ENCODE results near the gene ADCYAP1R1. TPM values are rescaled to one million over a fixed set of nuclear protein-coding genes. Genes with fewer than 3 reads are reported as not detected.

ADCYAP1R1 gene
- total RNA-seq, 3 donors from 2014 or later (not counting 1 experiment from before 2014, with no cell fraction given), result not detected

DNA sequence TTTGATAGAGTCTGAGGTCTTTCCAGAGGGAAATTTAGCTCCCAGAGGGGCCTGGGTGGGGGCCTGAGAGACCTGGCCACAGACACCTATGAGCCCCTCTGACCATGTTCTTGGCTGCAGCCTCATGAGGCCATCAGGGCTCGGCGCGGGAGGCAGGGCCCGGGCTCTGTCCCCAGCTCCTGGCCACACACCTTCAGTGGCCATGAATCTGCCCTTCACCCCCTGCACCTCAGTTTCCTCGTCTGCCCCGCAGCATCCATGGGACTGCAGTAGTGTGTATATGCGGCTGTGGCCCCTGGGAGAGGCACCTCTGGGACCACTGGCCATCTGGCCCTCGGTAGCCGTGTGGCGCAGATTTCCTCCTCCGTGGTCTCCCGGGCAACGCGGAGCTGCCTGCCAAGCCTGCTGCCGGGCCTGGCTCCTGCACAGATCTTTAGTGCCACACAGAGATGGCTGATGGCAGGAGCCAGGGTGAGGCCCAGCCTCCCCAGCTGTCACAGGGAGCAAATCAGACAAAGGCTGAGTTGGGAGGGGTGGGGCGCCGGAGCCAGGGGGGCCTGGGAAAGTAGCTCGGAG lies 23.6 kb upstream of the ADCYAP1R1 start:
- Mint-ChIP-seq H3K4me3 (no peak overlapping the region), H3K27ac (no peak overlapping the region), H3K4me1 (peaks cover 27 to 30% of the 10 kb centered on the region in 2 donors), H3K27me3 (ENCODE audit: low read depth in 2 of 2) (peaks cover 0 to 5% of the 10 kb centered on the region in 2 donors), H3K9me3 (no peaks in the 10 kb centered on the region), H3K36me3 (no peaks in the 10 kb centered on the region)
- intact Hi-C loops (cut with micrococcal nuclease), result no loop called here
- peaks cover 35% of the 10 kb centered on the region for H3K4me1 ChIP-seq (ENCODE audit: control insufficient read depth, insufficient read depth, low read length)
- TF ChIP-seq, protein P1, sequence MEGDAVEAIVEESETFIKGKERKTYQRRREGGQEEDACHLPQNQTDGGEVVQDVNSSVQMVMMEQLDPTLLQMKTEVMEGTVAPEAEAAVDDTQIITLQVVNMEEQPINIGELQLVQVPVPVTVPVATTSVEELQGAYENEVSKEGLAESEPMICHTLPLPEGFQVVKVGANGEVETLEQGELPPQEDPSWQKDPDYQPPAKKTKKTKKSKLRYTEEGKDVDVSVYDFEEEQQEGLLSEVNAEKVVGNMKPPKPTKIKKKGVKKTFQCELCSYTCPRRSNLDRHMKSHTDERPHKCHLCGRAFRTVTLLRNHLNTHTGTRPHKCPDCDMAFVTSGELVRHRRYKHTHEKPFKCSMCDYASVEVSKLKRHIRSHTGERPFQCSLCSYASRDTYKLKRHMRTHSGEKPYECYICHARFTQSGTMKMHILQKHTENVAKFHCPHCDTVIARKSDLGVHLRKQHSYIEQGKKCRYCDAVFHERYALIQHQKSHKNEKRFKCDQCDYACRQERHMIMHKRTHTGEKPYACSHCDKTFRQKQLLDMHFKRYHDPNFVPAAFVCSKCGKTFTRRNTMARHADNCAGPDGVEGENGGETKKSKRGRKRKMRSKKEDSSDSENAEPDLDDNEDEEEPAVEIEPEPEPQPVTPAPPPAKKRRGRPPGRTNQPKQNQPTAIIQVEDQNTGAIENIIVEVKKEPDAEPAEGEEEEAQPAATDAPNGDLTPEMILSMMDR (IDR thresholded peaks at IDR 0.05), result no peak
- peaks cover 12% of the 10 kb centered on the region for H3K9me3 ChIP-seq (ENCODE audit: control insufficient read depth, insufficient read depth, low read length)
- WGBS (ENCODE audit: insufficient coverage), result 92% methylated on average over 18 of the region's 18 CpGs
- H3K36me3 ChIP-seq (ENCODE audit: control insufficient read depth, insufficient read depth, low read length), result no peaks in the 10 kb centered on the region
- no peak for ATAC-seq
- no peaks in the 10 kb centered on the region for H3K27me3 ChIP-seq (ENCODE audit: control insufficient read depth, insufficient read depth, low read length)
- no peak overlapping the region for H3K27ac ChIP-seq (ENCODE audit: low read length)
- H3K4me3 ChIP-seq (ENCODE audit: low read length), result no peak overlapping the region
- no peak for DNase-seq

- DNase-seq, result no peak
- H3K9me3 Mint-ChIP-seq, result no peaks in the 10 kb centered on the region
- WGBS (ENCODE audit: insufficient coverage), result 80% methylated on average over 7 of the region's 7 CpGs
- H3K36me3 Mint-ChIP-seq, result no peaks in the 10 kb centered on the region
- Histone ChIP-seq H3K4me3 (ENCODE audit: low read length) (no peak overlapping the region), H3K36me3 (ENCODE audit: control insufficient read depth, insufficient read depth, low read length) (no peaks in the 10 kb centered on the region), H3K27ac (ENCODE audit: low read length) (no peak overlapping the region), H3K27me3 (ENCODE audit: control insufficient read depth, insufficient read depth, low read length) (no peaks in the 10 kb centered on the region), H3K4me1 (ENCODE audit: control insufficient read depth, insufficient read depth, low read length) (peaks cover 27% of the 10 kb centered on the region), H3K9me3 (ENCODE audit: control insufficient read depth, insufficient read depth, low read length) (peaks cover 7% of the 10 kb centered on the region)
- peaks cover 18 to 21% of the 10 kb centered on the region in 2 donors for H3K4me1 Mint-ChIP-seq
- no peak overlapping the region for H3K27ac Mint-ChIP-seq
- TF ChIP-seq, protein P1 (IDR thresholded peaks at IDR 0.05), result no peak
- ATAC-seq, result no peak
- no peak overlapping the region for H3K4me3 Mint-ChIP-seq
- H3K27me3 Mint-ChIP-seq (ENCODE audit: low read depth in 2 of 2), result peaks cover 5 to 7% of the 10 kb centered on the region in 2 donors
- intact Hi-C loops (cut with micrococcal nuclease), result no loop called here
Observed at GRCh38 chr7:31029251-31030042, 22.7 kb upstream of the ADCYAP1R1 start.

- ATAC-seq, result no peak
- H3K27me3 ChIP-seq (ENCODE audit: control insufficient read depth, insufficient read depth, low read length), result no peaks in the 10 kb centered on the region
- H3K4me1 ChIP-seq (ENCODE audit: control insufficient read depth, insufficient read depth, low read length), result no peaks in the 10 kb centered on the region
- 73% methylated on average over 5 of the region's 5 CpGs for WGBS (ENCODE audit: insufficient coverage)
- no peak overlapping the region for H3K27ac ChIP-seq (ENCODE audit: low read length)
- intact Hi-C loops (cut with micrococcal nuclease), result no loop called here
- TF ChIP-seq, protein P1 (IDR thresholded peaks at IDR 0.05), result no peak
- Mint-ChIP-seq H3K9me3 (no peaks in the 10 kb centered on the region), H3K36me3 (no peaks in the 10 kb centered on the region), H3K4me3 (no peak overlapping the region), H3K27ac (no peak overlapping the region), H3K4me1 (no peaks in the 10 kb centered on the region), H3K27me3 (ENCODE audit: low read depth in 2 of 2) (peaks cover 15 to 18% of the 10 kb centered on the region in 2 donors)
- H3K4me3 ChIP-seq (ENCODE audit: low read length), result no peak overlapping the region
- H3K9me3 ChIP-seq (ENCODE audit: control insufficient read depth, insufficient read depth, low read length), result no peaks in the 10 kb centered on the region
- no peaks in the 10 kb centered on the region for H3K36me3 ChIP-seq (ENCODE audit: control insufficient read depth, insufficient read depth, low read length)
- no peak for DNase-seq
Observed at GRCh38 chr7:31033674-31034300, 18.3 kb upstream of the ADCYAP1R1 start.

Measured in natural killer cell (primary cell).